DMS 273 (cell line): ENCODE results near the gene ANGPTL4.
A peak's percentile ranks its signal among the peaks of the same experiment; 100 is the strongest.
"Not testable (repeated sequence)": the region's sequence is repeated elsewhere in the genome, so short reads cannot be mapped to it uniquely, and the experiment has no call there.

ENCODE experiments used
- DNase-seq: peaks from one replicate; lab custom pipeline; 2025; ENCODE audit not compliant: unreplicated experiment; lab: John Stamatoyannopoulos, UW

The ANGPTL4 gene

GRCh38 chr19:8334458-8335342 lies 29.3 kb upstream of the ANGPTL4 start:
- DNase-seq = peak; percentile 96

GRCh38 chr19:8335343-8336071 lies 28.4 kb upstream of the ANGPTL4 start:
- DNase-seq = peak; percentile 73

GRCh38 chr19:8336072-8336569 lies 27.8 kb upstream of the ANGPTL4 start:
- no peak for DNase-seq

GRCh38 chr19:8336660-8337059 lies 27.3 kb upstream of the ANGPTL4 start:
- DNase-seq = no peak

- DNase-seq = no peak
Observed at GRCh38 chr19:8337728-8338127, 26.2 kb upstream of the ANGPTL4 start.

GRCh38 chr19:8338835-8339234 lies 25.1 kb upstream of the ANGPTL4 start:
- no peak for DNase-seq

GRCh38 chr19:8340341-8341096 lies 23.4 kb upstream of the ANGPTL4 start:
- peak; percentile 66 for DNase-seq

- not testable (repeated sequence) for DNase-seq
Observed at GRCh38 chr19:8341504-8341903, 22.5 kb upstream of the ANGPTL4 start.

- DNase-seq = no peak
Observed at GRCh38 chr19:8342316-8342683, 21.7 kb upstream of the ANGPTL4 start.

- peak; percentile 95 for DNase-seq
Observed at GRCh38 chr19:8342684-8343482, 21.1 kb upstream of the ANGPTL4 start, which contains the start of gene KANK3. Gene KANK3, minus strand, starts transcription at chr19:8343262. Its CDS starts 5,434 bp downstream, at chr19:8337828.

- no peak for DNase-seq
Observed at GRCh38 chr19:8343483-8343844, 20.5 kb upstream of the ANGPTL4 start.

- not testable (repeated sequence) for DNase-seq
Observed at GRCh38 chr19:8349629-8350372, 14.2 kb upstream of the ANGPTL4 start.

- peak; percentile 34 for DNase-seq
Observed at GRCh38 chr19:8352134-8352827, 11.7 kb upstream of the ANGPTL4 start.

GRCh38 chr19:8352845-8353244 lies 11.1 kb upstream of the ANGPTL4 start:
- DNase-seq = not testable (repeated sequence)

- no peak for DNase-seq
Observed at GRCh38 chr19:8355631-8356402, 8.1 kb upstream of the ANGPTL4 start.

- no peak for DNase-seq
Observed at GRCh38 chr19:8357007-8357521, 6.9 kb upstream of the ANGPTL4 start.

GRCh38 chr19:8358948-8359347 lies 5.0 kb upstream of the ANGPTL4 start:
- no peak for DNase-seq

GRCh38 chr19:8360196-8360595 lies 3.8 kb upstream of the ANGPTL4 start:
- DNase-seq = no peak
